Pons (tissue), 1 donor: ENCODE data around the gene SH3D19.
"Not testable (repeated sequence)": the region's sequence is repeated elsewhere in the genome, so short reads cannot be mapped to it uniquely, and the experiment has no call there.

Experiments used
- DNase-seq: peaks from one replicate; pipeline ENCODE4 v3.0.0-alpha.2; 2016; ENCODE audit warnings: low spot score

The SH3D19 gene

GRCh38 chr4:151322570-151322969 is 2.8 kb downstream of the SH3D19 start:
- DNase-seq: peak; percentile 32

GRCh38 chr4:151322161-151322560 is 3.2 kb downstream of the SH3D19 start:
- DNase-seq: not testable (repeated sequence)

- DNase-seq: no peak
Observed at GRCh38 chr4:151321586-151321985, 3.8 kb downstream of the SH3D19 start.

GRCh38 chr4:151319490-151319889 is 5.9 kb downstream of the SH3D19 start:
- no peak for DNase-seq

GRCh38 chr4:151318307-151319006 is 6.9 kb downstream of the SH3D19 start:
- DNase-seq: no peak

- DNase-seq: no peak
Observed at GRCh38 chr4:151316645-151317044, 8.8 kb downstream of the SH3D19 start.

GRCh38 chr4:151315212-151315886 is 10.1 kb downstream of the SH3D19 start:
- peak; percentile 11 for DNase-seq

GRCh38 chr4:151314479-151314878 is 10.9 kb downstream of the SH3D19 start:
- no peak for DNase-seq

GRCh38 chr4:151314010-151314355 is 11.4 kb downstream of the SH3D19 start:
- DNase-seq: peak; percentile 64

- DNase-seq: no peak
Observed at GRCh38 chr4:151313306-151314009, 11.9 kb downstream of the SH3D19 start.

GRCh38 chr4:151310124-151310728 is 15.2 kb downstream of the SH3D19 start:
- no peak for DNase-seq

- peak; percentile 40 for DNase-seq
Observed at GRCh38 chr4:151304755-151305154, 20.6 kb downstream of the SH3D19 start.

- no peak for DNase-seq
Observed at GRCh38 chr4:151304226-151304625, 21.2 kb downstream of the SH3D19 start.

- DNase-seq: peak; percentile 74
Observed at GRCh38 chr4:151302432-151302831, 23.0 kb downstream of the SH3D19 start.

GRCh38 chr4:151297170-151297569 is 28.2 kb downstream of the SH3D19 start:
- DNase-seq: no peak

GRCh38 chr4:151296227-151296626 is 29.2 kb downstream of the SH3D19 start:
- DNase-seq: no peak

- DNase-seq: no peak
Observed at GRCh38 chr4:151294833-151295496, 30.4 kb downstream of the SH3D19 start.

GRCh38 chr4:151292038-151292437 is 33.4 kb downstream of the SH3D19 start:
- DNase-seq: no peak

- DNase-seq: no peak
Observed at GRCh38 chr4:151291485-151291884, 33.9 kb downstream of the SH3D19 start.

GRCh38 chr4:151287409-151287808 is 38.0 kb downstream of the SH3D19 start:
- DNase-seq: no peak

- no peak for DNase-seq
Observed at GRCh38 chr4:151284534-151285245, 40.7 kb downstream of the SH3D19 start.
